HepG2 (cell line): ENCODE measurements around the gene WNT6. TPM values are rescaled to one million over a fixed set of nuclear protein-coding genes. Genes with fewer than 3 reads are reported as not detected.

Experiments used
- ATAC-seq: fragments of 200-7000 bp; cut with Tn5 transposase; 3 replicates; pipeline ENCODE4 v1.9.1; 2020; ENCODE audit warnings: mild to moderate bottlenecking, moderate library complexity
- BruUV-seq: library from RNA; stranded (reverse); fragments of 400-500 nt; replicated peaks from 2 replicates; lab custom pipeline; 2021; lab: Mats Ljungman, UMichigan
- CTCF ChIA-PET: fragments of 300-600 bp; formaldehyde crosslinking; extraction: SDS; loops from one replicate; lab custom pipeline; 2021; ENCODE audit warnings: low total read pairs, inconsistent platforms, low intra/inter-chr PET ratio; lab: Yijun Ruan, JAX
- POLR2A ChIA-PET: fragments of 350-600 bp; sonication (Branson Sonifier 250); formaldehyde crosslinking; loops from one replicate; lab custom pipeline; 2020; ENCODE audit warnings: antibody characterized with exemption, inconsistent platforms; lab: Yijun Ruan, JAX
- DNase-seq: peaks from one replicate; pipeline ENCODE4 v3.0.0-alpha.2; 2015; ENCODE audit warnings: low spot score
- FAIRE-seq: peaks from 3 replicates; lab custom pipeline; 2011; peaks lifted over from hg19 to GRCh38; lab: Jason Lieb, UNC
- H2AFZ ChIP-seq: one replicate; pipeline ENCODE4 v1.6.1; 2011; ENCODE audit warnings: low read length, inconsistent platforms
- H3K27ac ChIP-seq: fragments of 300-600 bp; 3 replicates; pipeline ENCODE4 v1.8.0; 2011; ENCODE audit warnings: mixed run types, mild to moderate bottlenecking, mixed read lengths, low read length, inconsistent platforms; ENCODE audit not compliant: insufficient read depth; ENCODE audit errors: extremely low read length
- H3K27me3 ChIP-seq, 2 experiments: fragments of 200-600 bp in 1 of 2; 2 replicates in 1 of 2; 3 replicates in 1 of 2; pipeline versions ENCODE4 v1.6.0 to v1.8.0; 2011; ENCODE audit warnings: low read length in 2 of 2, mild to moderate bottlenecking in 2 of 2, moderate library complexity in 2 of 2, inconsistent platforms in 1 of 2; ENCODE audit not compliant: insufficient read depth in 2 of 2, control insufficient read depth in 1 of 2
- H3K36me3 ChIP-seq, 2 experiments: fragments of 200-600 bp in 1 of 2; replicated peaks in 1 of 2; 2 replicates in 1 of 2; 3 replicates in 1 of 2; pipeline versions ENCODE4 v1.5.1 to v1.8.0; 2011; ENCODE audit warnings: low read length in 2 of 2, inconsistent platforms in 1 of 2; ENCODE audit not compliant: insufficient read depth in 2 of 2, control insufficient read depth in 1 of 2
- H3K4me1 ChIP-seq: 2 replicates; pipeline ENCODE4 v1.5.1; 2012; ENCODE audit warnings: low read length, inconsistent platforms; ENCODE audit not compliant: insufficient read depth
- H3K4me2 ChIP-seq: 2 replicates; pipeline ENCODE4 v1.6.0; 2011; ENCODE audit warnings: low read depth, low read length, inconsistent platforms
- H3K4me3 ChIP-seq, 3 experiments: fragments of 200-600 bp in 1 of 3; sonication (generic), shearing (Covaris generic) in 1 of 3; replicated peaks in 1 of 3; 2 replicates each; pipeline ENCODE4 v1.5.1; 2011 to 2016; ENCODE audit warnings: low read length in 3 of 3, inconsistent platforms in 2 of 3, low read depth in 2 of 3, mild to moderate bottlenecking in 2 of 3, control low read depth in 1 of 3, mixed read lengths in 1 of 3; ENCODE audit not compliant: insufficient read depth in 1 of 3
- H3K79me2 ChIP-seq: one replicate; pipeline ENCODE4 v1.6.1; 2011; ENCODE audit warnings: low read length, inconsistent platforms; ENCODE audit not compliant: insufficient read depth
- H3K9ac ChIP-seq: 2 replicates; pipeline ENCODE4 v1.6.0; 2011; ENCODE audit warnings: mild to moderate bottlenecking, low read depth, low read length, inconsistent platforms; ENCODE audit not compliant: insufficient read depth
- H3K9me3 ChIP-seq: 2 replicates; pipeline ENCODE4 v1.5.1; 2012; ENCODE audit warnings: mild to moderate bottlenecking, low read length
- H4K20me1 ChIP-seq: 2 replicates; pipeline ENCODE4 v1.6.0; 2011; ENCODE audit warnings: inconsistent platforms, mild to moderate bottlenecking, low read length, moderate library complexity; ENCODE audit not compliant: insufficient read depth
- CBX5 ChIP-seq: sonication (generic); formaldehyde crosslinking; IDR thresholded peaks from 2 replicates; pipeline ENCODE4 v1.4.0; 2020; ENCODE audit warnings: missing genetic modification reagents, borderline replicate concordance
- FOSL1 ChIP-seq: sonication (generic); formaldehyde crosslinking; IDR thresholded peaks from 2 replicates; pipeline ENCODE4 v1.9.0; 2021; ENCODE audit warnings: missing genetic modification reagents, borderline replicate concordance
- SIX4 ChIP-seq: sonication (generic); formaldehyde crosslinking; IDR thresholded peaks from 2 replicates; pipeline ENCODE4 v1.4.0; 2020; ENCODE audit warnings: missing genetic modification reagents
- ZNF121 ChIP-seq: sonication (generic); formaldehyde crosslinking; IDR thresholded peaks from 2 replicates; pipeline ENCODE4 v1.5.0; 2020; ENCODE audit warnings: mild to moderate bottlenecking, missing genetic modification reagents
- ZNF20 ChIP-seq: sonication (generic); formaldehyde crosslinking; IDR thresholded peaks from 2 replicates; pipeline ENCODE4 v1.4.0; 2020; ENCODE audit warnings: mild to moderate bottlenecking, moderate library complexity, missing genetic modification reagents
- ZNF546 ChIP-seq: sonication (generic); formaldehyde crosslinking; conservative IDR thresholded peaks from 2 replicates; pipeline ENCODE4 v1.8.1; 2023; ENCODE audit warnings: mild to moderate bottlenecking, missing genetic modification reagents
- WGBS: methylation state at CpG from one replicate; pipeline ENCODE4 v1.1.6; 2017; ENCODE audit warnings: low lambda C conversion rate; 5-methylcytosine and 5-hydroxymethylcytosine counted together
- in situ Hi-C: cut with HindIII; loops from 2 replicates; pipeline ENCODE4 v1.10.0; 2017; ENCODE audit warnings: low pct_unique_long_range_greater_than_20kb; ENCODE audit not compliant: extremely low pct_ligation_motif_present
- intact Hi-C: fragments of 100-400 bp; cut with micrococcal nuclease; formaldehyde crosslinking; loops from one replicate; pipeline ENCODE4 v1.10.0; 2022; ENCODE audit not compliant: unreplicated experiment
- polyA plus RNA-seq, 8 experiments: library from polyadenylated mRNA; depleted of rRNA in 3 of 8; stranded (reverse) in 7 of 8; unstranded in 1 of 8; fragments of >200 nt; fragmentation: Illumina TruSeq in 4 of 8; extraction: Trizol in 4 of 8; gene quantifications; 2 replicates each; pipeline versions ENCODE4 v1.2.1 to v1.2.3, GENCODE V29; 2011 to 2016; ENCODE audit warnings: low read depth in 4 of 8, missing spikeins in 1 of 8, mixed read lengths in 1 of 8; ENCODE audit not compliant: insufficient read depth in 1 of 8
- total RNA-seq, 5 experiments: library from RNA; depleted of rRNA; stranded (reverse); fragments of >200 nt; fragmentation: Illumina TruSeq; extraction: Trizol; gene quantifications; 2 replicates each; pipeline ENCODE4 v1.2.3, GENCODE V29; 2016; ENCODE audit warnings: low read depth in 1 of 5
- TF ChIP-seq, protein P1 (sequence below): sonication (generic); formaldehyde crosslinking; IDR thresholded peaks from 2 replicates; pipeline ENCODE4 v1.5.0; 2020; ENCODE audit warnings: missing genetic modification reagents, mild to moderate bottlenecking, borderline replicate concordance
- TF ChIP-seq, protein P2 (sequence below): sonication (generic); formaldehyde crosslinking; IDR thresholded peaks from 2 replicates; pipeline ENCODE4 v1.4.0; 2020; ENCODE audit warnings: missing genetic modification reagents, mild to moderate bottlenecking, borderline replicate concordance

Gene WNT6
- total and polyA plus RNA-seq, 2 of the 13 experiments (the other 11 are each of a cell fraction or from before 2014, with no cell fraction given), result 0.20 TPM; not detected in 1

DNA sequence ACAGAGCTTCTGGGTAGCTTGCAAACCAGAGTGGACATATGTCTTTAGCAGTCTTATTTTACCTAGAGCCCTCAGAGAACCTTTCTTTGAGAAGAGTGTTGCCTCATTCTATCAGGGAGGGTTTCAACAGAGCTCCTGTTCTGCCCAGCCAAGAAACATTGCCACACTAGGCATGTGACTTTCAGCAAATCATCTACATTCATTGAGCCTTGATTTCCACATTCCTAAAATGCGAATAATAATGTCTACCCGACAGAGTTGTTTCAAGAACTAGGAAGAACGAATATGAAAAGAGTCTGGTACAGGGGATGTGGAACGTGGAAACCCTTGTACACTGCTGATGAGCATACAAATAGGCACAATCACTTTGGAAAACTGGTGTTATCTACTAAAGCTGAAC, 20.2 kb upstream of the WNT6 start:
- TF ChIP-seq ZNF546 (CRISPR knock-in tag) (no peak), ZNF121 (CRISPR knock-in tag) (no peak), SIX4 (CRISPR knock-in tag) (no peak), CBX5 (CRISPR knock-in tag) (no peak), ZNF20 (CRISPR knock-in tag) (no peak), FOSL1 (CRISPR knock-in tag) (no peak)
- TF ChIP-seq, protein P1, sequence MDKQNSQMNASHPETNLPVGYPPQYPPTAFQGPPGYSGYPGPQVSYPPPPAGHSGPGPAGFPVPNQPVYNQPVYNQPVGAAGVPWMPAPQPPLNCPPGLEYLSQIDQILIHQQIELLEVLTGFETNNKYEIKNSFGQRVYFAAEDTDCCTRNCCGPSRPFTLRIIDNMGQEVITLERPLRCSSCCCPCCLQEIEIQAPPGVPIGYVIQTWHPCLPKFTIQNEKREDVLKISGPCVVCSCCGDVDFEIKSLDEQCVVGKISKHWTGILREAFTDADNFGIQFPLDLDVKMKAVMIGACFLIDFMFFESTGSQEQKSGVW (CRISPR knock-in tag), result no peak
- TF ChIP-seq, protein P2, sequence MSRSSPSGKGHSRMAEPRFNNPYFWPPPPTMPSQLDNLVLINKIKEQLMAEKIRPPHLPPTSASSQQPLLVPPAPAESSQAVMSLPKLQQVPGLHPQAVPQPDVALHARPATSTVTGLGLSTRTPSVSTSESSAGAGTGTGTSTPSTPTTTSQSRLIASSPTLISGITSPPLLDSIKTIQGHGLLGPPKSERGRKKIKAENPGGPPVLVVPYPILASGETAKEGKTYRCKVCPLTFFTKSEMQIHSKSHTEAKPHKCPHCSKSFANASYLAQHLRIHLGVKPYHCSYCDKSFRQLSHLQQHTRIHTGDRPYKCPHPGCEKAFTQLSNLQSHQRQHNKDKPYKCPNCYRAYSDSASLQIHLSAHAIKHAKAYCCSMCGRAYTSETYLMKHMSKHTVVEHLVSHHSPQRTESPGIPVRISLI (CRISPR knock-in tag), result no peak
- H3K79me2 ChIP-seq, result no peaks in the 10 kb centered on the region
- no peaks in the 10 kb centered on the region for H3K36me3 ChIP-seq
- H3K4me2 ChIP-seq, result no peak overlapping the region
- FAIRE-seq, result no peak
- POLR2A ChIA-PET, result no interaction called here
- no peak overlapping the region for H3K9ac ChIP-seq
- H3K27ac ChIP-seq, result no peak overlapping the region
- no peak for DNase-seq
- no peaks in the 10 kb centered on the region for H4K20me1 ChIP-seq
- no peak overlapping the region for H2AFZ ChIP-seq
- intact Hi-C loops (no loop called here), in situ Hi-C loops (loop anchor here (25.0 kb wide), 1 partner anchor 102 kb away; no protein-coding TSS in a partner anchor)
- H3K9me3 ChIP-seq, result no peaks in the 10 kb centered on the region
- H3K27me3 ChIP-seq, result peaks cover 2 to 54% of the 10 kb centered on the region in 2 experiments; a peak in 4 of 5 replicates
- CTCF ChIA-PET, result no interaction called here
- no peaks in the 10 kb centered on the region for H3K4me1 ChIP-seq
- ATAC-seq, result no peak
- BruUV-seq, result no TSS peak
- 0% methylated on average over 4 of the region's 4 CpGs for WGBS
- H3K4me3 ChIP-seq, result no peak overlapping the region
